ENCODE data around the gene AP1G1.
"Not testable (repeated sequence)": the region's sequence is repeated elsewhere in the genome, so short reads cannot be mapped to it uniquely, and the experiment has no call there.

Gene AP1G1

DNA sequence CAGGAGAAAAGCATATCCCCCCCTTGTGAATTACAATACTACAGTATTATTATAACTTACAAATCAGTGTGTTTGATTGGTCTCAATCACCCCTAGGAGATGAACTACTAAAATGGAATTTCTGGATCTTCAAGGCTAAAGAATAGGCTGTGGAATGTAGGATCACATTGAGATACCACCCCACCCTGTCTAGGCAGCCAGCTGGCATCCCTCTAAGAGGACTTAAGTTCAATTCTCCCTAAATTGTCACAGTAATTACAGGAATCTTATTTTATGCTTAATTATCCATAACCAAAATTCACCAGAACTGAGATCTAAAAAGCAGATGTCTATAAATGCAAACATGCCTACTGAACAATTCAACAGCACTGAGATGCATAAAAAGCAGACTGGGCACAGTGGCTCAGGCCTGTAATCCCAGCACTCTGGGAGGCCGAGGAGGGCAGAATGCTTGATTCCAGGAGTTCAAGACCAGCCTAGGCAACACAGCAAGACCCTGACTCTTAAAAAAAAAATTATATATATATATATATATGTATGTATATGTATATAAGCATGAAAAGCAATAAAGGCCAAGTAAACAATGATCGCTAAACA lies 12.0 kb downstream of the AP1G1 start:
- TF ChIP-seq, protein P1, sequence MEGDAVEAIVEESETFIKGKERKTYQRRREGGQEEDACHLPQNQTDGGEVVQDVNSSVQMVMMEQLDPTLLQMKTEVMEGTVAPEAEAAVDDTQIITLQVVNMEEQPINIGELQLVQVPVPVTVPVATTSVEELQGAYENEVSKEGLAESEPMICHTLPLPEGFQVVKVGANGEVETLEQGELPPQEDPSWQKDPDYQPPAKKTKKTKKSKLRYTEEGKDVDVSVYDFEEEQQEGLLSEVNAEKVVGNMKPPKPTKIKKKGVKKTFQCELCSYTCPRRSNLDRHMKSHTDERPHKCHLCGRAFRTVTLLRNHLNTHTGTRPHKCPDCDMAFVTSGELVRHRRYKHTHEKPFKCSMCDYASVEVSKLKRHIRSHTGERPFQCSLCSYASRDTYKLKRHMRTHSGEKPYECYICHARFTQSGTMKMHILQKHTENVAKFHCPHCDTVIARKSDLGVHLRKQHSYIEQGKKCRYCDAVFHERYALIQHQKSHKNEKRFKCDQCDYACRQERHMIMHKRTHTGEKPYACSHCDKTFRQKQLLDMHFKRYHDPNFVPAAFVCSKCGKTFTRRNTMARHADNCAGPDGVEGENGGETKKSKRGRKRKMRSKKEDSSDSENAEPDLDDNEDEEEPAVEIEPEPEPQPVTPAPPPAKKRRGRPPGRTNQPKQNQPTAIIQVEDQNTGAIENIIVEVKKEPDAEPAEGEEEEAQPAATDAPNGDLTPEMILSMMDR (conservative IDR thresholded peaks at IDR 0.05) = no peak
- H3K27ac ChIP-seq = no peak overlapping the region

DNA sequence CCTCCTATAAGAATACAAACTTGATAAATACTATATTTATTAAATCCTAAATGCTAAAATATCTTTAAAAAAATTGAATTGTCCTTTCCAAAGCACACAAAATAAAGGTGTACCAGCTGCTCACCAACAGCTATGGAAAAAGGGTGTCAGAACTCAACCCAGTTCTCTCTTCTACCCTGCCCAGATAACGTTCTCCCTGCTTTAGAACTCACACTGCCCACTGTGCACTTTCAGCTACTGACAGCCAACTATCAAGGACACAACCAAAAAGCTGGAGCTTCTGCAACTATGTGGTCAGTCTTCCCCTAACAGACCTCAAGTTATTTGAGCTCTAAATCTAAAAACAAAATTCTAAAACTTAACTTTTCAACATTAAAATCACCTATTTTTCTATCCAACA lies 13.7 kb downstream of the AP1G1 start:
- TF ChIP-seq, protein P1 (conservative IDR thresholded peaks at IDR 0.05) = no peak
- no peak overlapping the region for H3K27ac ChIP-seq

DNA sequence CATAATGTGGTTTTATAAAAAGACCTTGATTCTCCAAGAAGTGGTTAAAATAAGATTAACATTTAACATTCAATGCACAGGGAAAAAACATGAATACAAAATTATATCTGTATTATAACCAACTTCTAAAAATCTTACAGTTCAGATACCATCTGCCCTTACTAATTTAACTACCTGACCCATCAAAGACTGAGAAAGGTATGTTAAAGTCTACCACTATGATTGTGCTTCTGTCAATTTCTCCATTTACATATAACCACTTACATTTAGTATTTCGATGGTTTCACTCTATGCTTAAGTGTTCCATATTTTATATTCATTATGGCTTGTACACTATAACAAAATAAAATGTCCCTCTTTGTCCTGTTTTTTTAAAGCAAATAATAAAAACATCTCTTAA lies 14.6 kb downstream of the AP1G1 start:
- H3K27ac ChIP-seq = no peak overlapping the region
- TF ChIP-seq, protein P1 (conservative IDR thresholded peaks at IDR 0.05) = no peak

DNA sequence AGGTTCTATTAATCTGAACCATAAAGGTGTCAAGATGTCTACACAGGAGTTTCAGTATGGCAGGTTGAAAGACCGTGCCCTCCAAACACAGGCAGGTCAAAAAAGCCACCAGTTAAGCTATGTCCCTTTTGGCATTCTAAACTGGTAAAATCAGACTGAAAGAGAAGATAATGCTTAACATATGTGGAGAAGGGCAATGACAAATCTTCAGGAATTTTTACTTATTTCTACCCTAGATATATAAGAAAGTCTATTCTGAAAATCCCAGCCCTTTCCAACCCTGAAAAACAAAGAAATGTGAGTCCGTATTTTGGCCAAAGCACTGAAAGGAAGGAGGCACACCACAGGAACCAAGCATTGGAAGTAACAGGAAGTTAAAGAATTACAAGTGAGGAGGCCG lies 16.5 kb downstream of the AP1G1 start:
- TF ChIP-seq, protein P1 (conservative IDR thresholded peaks at IDR 0.05) = no peak
- no peak overlapping the region for H3K27ac ChIP-seq

DNA sequence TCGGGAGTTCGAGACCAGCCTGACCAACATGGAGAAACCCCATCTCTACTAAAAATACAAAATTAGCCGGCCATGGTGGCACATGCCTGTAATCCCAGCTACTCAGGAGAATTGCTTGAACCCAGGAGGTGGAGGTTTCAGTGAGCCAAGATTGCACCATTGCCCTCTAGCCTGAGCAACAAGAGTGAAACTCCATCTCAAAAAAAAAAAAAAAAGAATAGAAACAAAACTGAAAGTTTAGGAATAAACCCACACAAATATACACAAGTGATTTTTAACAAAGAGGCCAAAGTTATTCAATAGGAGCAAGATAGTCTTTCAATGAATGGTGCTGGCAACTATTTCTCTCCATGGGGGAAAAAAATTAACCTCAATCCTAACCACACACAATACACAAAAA lies 18.3 kb downstream of the AP1G1 start:
- H3K27ac ChIP-seq = not testable (repeated sequence)

DNA sequence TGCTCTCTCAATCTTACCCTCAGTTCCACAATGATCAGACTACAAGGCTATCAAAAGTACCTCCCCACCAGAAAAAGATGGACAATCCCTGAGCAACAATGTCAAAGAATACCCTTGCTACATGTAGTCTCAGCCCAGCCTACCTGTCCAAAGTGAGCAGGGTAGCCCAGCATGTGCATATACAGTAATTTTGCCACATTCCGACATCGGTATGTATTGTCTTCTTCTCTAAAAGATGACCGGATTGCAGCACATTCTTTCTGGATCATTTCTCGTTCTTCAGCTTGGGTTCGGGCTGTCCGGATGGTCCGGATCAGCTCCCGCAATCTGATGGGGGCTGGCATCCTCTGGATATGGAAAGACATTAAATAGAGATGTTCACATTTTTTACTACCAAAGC lies 19.5 kb downstream of the AP1G1 start:
- no peak overlapping the region for H3K27ac ChIP-seq
- TF ChIP-seq, protein P1 (conservative IDR thresholded peaks at IDR 0.05) = no peak

DNA sequence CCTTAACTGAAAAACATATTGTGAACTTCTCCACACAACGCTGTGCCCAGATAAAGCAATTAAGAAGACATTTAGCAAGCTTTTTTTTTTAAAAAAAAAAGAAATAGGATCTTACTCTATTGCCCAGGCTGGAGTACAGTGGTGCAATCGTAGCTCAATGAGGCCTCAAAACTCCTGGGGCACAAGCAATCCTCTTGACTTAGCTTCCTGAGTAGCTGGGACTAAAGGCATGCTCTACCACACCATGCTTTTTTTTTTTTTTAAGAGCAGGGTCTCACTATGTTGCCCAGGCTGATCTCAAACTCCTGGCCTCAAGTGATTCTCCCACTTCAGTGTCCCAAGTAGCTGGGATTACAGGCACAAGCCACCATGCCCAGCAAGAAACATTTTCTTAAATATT lies 20.1 kb downstream of the AP1G1 start:
- TF ChIP-seq, protein P1 (conservative IDR thresholded peaks at IDR 0.05) = no peak
- no peak overlapping the region for H3K27ac ChIP-seq

DNA sequence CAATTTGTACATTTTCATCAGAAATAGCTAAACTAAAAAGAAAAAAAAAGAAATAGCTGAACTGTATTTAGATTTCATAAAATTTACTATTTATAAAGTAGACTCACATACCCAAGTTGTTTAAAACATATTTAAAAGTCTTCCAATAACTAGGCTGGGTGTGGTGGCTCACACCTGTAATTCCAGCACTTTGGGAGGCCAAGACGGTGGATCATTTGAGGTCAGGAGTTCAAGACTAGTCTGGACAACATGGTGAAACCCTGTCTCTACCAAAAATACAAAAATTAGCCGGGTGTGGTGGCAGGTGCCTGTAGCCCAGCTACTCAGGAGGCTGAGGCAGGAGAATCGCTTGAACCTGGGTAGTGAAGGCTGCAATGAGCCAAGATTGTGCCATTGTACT lies 23.5 kb downstream of the AP1G1 start:
- not testable (repeated sequence) for H3K27ac ChIP-seq

DNA sequence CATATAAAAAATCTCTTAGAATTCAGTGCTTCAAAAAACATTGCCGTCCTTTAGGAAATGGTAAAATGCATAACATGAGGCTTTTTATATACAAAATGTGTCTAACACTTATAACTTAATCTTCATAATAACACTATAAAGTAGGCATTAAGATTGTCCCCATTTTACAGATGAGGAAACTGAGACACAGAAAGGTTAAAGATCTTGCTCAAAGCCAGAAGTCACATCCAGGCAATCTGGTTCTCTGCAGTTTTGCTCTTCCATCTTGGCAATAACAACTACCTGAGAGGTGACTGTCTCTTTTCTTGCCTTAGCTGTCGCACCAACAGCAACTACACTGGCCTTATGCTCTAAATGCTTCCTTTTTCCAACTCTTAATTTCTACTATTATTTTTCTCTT lies 24.5 kb downstream of the AP1G1 start:
- TF ChIP-seq, protein P1 (conservative IDR thresholded peaks at IDR 0.05) = no peak
- no peak overlapping the region for H3K27ac ChIP-seq
